Astrocyte of the cerebellum (primary cell): ENCODE data around the gene TRIM17.

Experiments used
- DNase-seq: peaks from one replicate; pipeline ENCODE4 v3.0.0-alpha.2; 2011; ENCODE audit warnings: low read depth
- H3K4me3 ChIP-seq: 2 replicates; pipeline ENCODE4 v1.5.1; 2011; ENCODE audit warnings: mild to moderate bottlenecking, low read depth, low read length, moderate library complexity
- in situ Hi-C: cut with HindIII; loops from 2 replicates; pipeline ENCODE4 v1.10.0; 2017; ENCODE audit warnings: low sequenced_read_pairs
- TF ChIP-seq, protein P1 (sequence below): IDR thresholded peaks from 2 replicates; pipeline ENCODE4 v1.5.1; 2012; ENCODE audit warnings: low read length, low read depth, moderate library complexity, mild to moderate bottlenecking; ENCODE audit errors: missing control alignments

Gene TRIM17

DNA sequence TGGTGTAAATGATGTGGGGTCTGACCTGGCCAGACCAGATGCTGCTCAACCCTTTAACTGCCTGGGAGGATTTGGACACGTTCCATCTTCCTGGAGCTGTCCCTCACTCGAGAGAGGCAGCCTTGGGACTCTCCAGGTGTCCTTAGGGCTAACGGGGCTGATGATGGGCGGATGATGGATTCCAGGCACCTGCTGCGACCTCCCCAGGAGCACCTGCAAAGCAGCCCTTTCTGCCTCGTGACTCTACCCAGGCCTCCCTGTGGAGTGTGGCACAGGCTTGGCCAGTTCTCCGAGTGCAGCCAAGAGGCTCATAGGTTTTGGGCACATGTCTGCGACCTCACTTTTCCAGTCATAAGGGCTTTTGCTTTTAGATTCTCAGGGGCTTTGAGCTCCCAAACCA is 12.3 kb upstream of the TRIM17 start:
- H3K4me3 ChIP-seq: no peak overlapping the region
- in situ Hi-C loops: no loop called here
- TF ChIP-seq, protein P1, sequence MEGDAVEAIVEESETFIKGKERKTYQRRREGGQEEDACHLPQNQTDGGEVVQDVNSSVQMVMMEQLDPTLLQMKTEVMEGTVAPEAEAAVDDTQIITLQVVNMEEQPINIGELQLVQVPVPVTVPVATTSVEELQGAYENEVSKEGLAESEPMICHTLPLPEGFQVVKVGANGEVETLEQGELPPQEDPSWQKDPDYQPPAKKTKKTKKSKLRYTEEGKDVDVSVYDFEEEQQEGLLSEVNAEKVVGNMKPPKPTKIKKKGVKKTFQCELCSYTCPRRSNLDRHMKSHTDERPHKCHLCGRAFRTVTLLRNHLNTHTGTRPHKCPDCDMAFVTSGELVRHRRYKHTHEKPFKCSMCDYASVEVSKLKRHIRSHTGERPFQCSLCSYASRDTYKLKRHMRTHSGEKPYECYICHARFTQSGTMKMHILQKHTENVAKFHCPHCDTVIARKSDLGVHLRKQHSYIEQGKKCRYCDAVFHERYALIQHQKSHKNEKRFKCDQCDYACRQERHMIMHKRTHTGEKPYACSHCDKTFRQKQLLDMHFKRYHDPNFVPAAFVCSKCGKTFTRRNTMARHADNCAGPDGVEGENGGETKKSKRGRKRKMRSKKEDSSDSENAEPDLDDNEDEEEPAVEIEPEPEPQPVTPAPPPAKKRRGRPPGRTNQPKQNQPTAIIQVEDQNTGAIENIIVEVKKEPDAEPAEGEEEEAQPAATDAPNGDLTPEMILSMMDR: no peak
- no peak for DNase-seq

DNA sequence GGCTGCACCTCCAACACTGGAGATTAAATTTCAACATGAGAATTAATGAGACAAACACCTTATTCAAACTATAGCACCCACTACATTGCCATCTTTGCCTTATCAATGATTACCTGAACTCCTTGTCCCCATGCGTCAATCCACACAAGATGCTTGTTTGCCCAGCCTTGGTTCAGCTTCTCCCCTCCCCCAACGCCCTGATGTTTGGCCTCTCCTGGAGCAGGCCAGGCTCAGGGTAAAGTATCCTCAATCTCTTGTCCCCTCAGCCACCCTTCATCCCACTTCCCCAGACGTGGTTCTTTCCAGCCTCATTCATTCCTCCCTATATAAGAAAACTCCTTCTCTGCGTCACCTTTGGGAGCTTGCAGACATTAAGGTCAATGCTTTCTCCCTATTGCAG is 11.8 kb upstream of the TRIM17 start:
- TF ChIP-seq, protein P1: no peak
- no peak for DNase-seq
- in situ Hi-C loops: no loop called here
- H3K4me3 ChIP-seq: no peak overlapping the region

DNA sequence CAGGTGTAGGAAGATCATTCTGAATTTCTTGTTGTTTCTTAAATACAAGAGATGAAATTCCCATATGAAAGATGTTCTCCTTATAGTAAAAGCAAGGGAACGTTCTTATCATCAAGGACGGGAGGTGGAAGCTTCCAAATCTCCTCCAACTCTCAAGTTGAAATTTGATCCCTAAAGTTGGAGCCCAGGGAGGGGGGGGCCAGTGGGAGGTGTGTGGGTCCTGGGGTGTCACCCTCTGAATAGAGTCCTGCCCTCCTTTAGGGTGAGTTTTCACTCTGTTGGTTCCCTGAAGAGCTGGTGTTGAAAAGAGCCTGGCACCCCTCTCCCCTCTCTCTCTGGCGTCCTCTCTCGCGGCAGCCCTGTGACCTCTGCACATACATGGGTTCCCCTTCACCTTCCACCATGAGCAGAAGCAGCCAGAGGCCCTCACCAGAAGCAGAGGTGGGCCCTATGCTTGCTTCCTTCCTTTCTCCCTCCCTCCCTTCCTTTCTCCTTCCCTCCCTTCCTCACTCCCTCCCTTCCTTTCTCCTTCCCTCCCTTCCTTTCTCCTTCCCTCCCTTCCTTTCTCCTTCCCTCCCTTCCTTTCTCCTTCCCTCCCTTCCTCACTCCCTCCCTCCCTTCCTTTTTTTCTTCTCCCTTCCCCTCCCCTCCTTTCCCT is 10.0 kb upstream of the TRIM17 start:
- in situ Hi-C loops: no loop called here
- no peak for DNase-seq
- H3K4me3 ChIP-seq: no peak overlapping the region
- TF ChIP-seq, protein P1: no peak

DNA sequence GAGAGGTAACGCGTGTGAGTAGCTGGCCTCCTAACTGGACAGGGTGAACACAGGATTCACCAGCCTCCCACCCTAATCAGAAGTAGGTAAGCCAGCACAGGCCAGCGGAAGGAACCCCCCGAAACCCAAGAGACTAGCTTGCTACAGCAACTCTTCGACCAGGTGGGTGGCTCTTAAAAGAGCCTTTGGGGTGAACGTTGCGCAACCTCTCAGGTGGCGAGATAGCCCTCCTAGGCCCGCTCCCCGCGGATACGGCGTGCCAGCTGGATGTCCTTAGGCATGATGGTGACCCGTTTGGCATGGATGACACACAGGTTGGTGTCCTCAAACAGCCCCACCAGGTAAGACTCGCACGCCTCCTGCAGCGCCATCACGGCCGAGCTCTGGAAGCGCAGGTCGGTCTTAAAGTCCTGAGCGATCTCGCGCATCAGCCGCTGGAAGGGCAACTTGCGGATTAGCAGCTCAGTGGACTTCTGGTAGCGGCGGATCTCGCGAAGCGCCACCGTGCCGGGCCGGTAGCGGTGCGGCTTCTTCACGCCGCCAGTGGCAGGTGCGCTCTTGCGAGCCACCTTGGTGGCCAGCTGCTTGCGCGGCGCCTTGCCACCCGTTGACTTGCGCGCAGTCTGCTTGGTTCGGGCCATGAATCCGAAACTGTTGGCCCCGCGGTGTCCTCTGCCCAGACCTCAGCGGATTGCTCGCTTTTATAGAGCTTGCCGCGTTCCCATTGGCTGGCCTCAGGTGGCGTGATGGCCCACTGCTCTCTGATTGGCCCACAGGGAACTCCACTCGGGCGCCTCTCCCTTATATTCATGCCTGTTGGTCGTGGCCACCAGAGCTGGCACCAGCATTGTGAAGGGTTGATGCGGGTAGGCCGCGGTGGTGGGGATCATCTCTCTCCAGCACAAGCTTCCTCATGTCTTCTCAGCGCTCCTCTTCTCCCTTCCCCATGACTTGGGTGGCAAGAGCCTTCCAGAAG is 8.3 kb upstream of the TRIM17 start:
- TF ChIP-seq, protein P1: no peak
- H3K4me3 ChIP-seq: no peak overlapping the region
- in situ Hi-C loops: no loop called here

DNA sequence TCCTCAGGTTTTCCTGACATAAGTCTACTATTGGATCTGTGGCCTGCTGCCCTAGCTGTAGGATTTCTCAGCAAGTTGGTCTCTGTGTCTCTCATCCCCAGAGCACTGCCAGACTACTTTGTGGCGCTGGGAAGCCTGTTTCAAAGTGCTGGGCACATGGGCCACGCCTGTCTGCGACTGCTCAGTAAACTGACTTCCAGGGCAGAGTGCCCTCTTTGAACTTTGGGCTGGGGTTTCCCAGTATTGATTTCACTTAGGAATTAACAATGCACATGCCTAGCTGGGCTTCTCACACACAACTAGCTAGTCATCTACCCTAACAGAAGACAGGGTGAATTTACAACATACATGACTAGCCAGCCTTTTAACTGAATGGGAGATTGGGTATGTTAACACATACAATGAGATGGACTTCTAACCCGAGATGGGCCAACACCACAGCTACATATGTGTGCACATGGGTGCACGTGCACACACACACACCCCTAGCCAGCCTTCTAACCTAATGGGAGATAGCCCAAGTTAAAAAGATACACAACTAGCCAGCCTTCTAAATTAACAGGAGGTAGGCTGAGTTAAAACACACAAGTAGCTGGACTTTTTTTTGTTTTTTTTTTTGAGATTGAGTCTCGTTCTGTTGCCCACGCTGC is 6.9 kb upstream of the TRIM17 start:
- DNase-seq: no peak
- TF ChIP-seq, protein P1: no peak
- no peak overlapping the region for H3K4me3 ChIP-seq
- in situ Hi-C loops: no loop called here

More for the DNA sequence above, 8.3 kb upstream of the TRIM17 start:
- DNase-seq: no peak
